Stimulated activated naive B cell treated with anti-CD40 and anti-IgM and Interleukin-4, amounts not matched to agents 10 μg/mL and 1 μg/mL and 100 μg/mL, for 72 hours (primary cell): Measurements from ENCODE around the gene TM2D1.
A peak's percentile ranks its signal among the peaks of the same experiment; 100 is the strongest.
"Not testable (repeated sequence)": the region's sequence is repeated elsewhere in the genome, so short reads cannot be mapped to it uniquely, and the experiment has no call there.

Experiments used
- ATAC-seq, 2 donors: fragments of 150-1000 bp; cut with Tn5 transposase; replicated peaks; 2 replicates each; pipeline ENCODE4 v1.10.0; 2021; ENCODE audit warnings: moderate library complexity in 1 of 2
- DNase-seq: peaks from one replicate; pipeline ENCODE4 v3.0.0; 2021
- H3K27ac Mint-ChIP-seq: one replicate; pipeline ENCODE4 v1.8.0; 2022; ENCODE audit warnings: mild to moderate bottlenecking, mixed read lengths
- H3K27me3 Mint-ChIP-seq, 2 donors: one replicate each; pipeline ENCODE4 v1.8.0; 2022; ENCODE audit warnings: mixed read lengths in 2 of 2
- H3K36me3 Mint-ChIP-seq, 2 donors: one replicate each; pipeline ENCODE4 v1.8.0; 2022; ENCODE audit warnings: mixed read lengths in 2 of 2, mild to moderate bottlenecking in 1 of 2
- H3K4me1 Mint-ChIP-seq, 2 donors: one replicate each; pipeline ENCODE4 v1.8.0; 2022; ENCODE audit warnings: mixed read lengths in 2 of 2, mild to moderate bottlenecking in 1 of 2
- H3K4me3 Mint-ChIP-seq, 2 donors: one replicate each; pipeline ENCODE4 v1.8.0; 2022; ENCODE audit warnings: mild to moderate bottlenecking in 2 of 2, mixed read lengths in 2 of 2, moderate library complexity in 1 of 2
- H3K9me3 Mint-ChIP-seq, 2 donors: one replicate each; pipeline ENCODE4 v1.8.0; 2022; ENCODE audit warnings: mixed read lengths in 2 of 2, mild to moderate bottlenecking in 1 of 2

TM2D1 gene

DNA sequence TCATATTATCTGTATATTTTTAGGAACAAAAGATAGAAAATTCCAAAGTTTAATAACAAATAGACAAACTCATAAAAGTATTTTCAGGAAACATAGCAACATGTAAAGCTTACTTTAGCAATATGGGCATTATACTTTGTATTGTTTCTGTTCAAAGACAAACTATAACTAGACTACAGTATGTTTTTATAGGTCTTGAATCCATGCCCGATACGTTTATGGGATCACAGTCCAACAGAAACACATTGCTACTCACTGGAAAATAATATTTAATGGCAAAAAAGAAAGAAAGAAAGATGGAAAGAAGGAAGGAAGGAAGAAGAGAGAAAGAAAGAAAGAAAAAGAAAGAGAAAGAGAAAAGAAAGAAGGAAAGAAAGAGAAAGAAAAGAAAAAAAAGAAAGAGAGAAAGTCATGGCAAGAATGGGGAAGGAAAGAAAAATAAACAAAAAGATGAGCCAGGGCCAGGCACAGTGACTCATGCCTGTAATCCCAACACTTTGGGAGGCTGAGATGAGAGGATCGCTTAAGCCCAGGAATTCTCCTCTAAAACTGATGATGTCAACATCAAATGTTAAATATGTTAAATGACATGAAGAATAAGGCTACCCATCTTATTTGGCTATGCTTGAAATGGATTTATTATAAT is 32.7 kb downstream of the TM2D1 start:
- H3K4me3 Mint-ChIP-seq = no peak overlapping the region
- ATAC-seq (no peak), DNase-seq (no peak)
- no peaks in the 10 kb centered on the region for H3K4me1 Mint-ChIP-seq
- no peaks in the 10 kb centered on the region for H3K27me3 Mint-ChIP-seq
- H3K27ac Mint-ChIP-seq = no peak overlapping the region
- H3K36me3 Mint-ChIP-seq = peaks cover 15 to 29% of the 10 kb centered on the region in 2 donors
- no peaks in the 10 kb centered on the region for H3K9me3 Mint-ChIP-seq

DNA sequence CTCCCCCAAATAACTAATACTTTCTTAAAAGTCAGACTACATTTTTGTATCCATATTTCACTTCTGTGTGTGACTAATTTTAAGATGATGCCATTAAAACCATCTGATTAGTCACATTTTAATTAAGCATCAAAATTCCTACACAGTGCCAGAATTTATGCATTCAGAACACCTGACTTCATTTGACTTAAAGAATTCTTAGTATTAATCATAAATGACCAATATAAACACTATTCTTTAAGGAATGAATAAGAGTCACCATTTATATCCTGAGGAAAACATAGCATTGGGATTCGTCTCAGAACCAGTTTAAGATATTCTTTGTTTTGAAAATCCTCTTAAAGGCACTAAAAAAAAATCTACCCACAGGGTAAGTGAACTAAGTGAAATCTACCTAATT is 37.0 kb downstream of the TM2D1 start:
- DNase-seq (no peak), ATAC-seq (no peak)
- Mint-ChIP-seq H3K4me3 (no peak overlapping the region), H3K4me1 (no peaks in the 10 kb centered on the region), H3K36me3 (peaks cover 15 to 26% of the 10 kb centered on the region in 2 donors), H3K27ac (no peak overlapping the region), H3K27me3 (no peaks in the 10 kb centered on the region), H3K9me3 (no peaks in the 10 kb centered on the region)

- ATAC-seq (no peak), DNase-seq (no peak)
- Mint-ChIP-seq H3K27ac (no peak overlapping the region), H3K27me3 (no peaks in the 10 kb centered on the region), H3K4me1 (no peaks in the 10 kb centered on the region), H3K4me3 (no peak overlapping the region), H3K36me3 (peaks cover 16 to 30% of the 10 kb centered on the region in 2 donors), H3K9me3 (no peaks in the 10 kb centered on the region)
These were observed 42.0 kb downstream of the TM2D1 start for GRCh38 chr1:61682891-61683290.

DNA sequence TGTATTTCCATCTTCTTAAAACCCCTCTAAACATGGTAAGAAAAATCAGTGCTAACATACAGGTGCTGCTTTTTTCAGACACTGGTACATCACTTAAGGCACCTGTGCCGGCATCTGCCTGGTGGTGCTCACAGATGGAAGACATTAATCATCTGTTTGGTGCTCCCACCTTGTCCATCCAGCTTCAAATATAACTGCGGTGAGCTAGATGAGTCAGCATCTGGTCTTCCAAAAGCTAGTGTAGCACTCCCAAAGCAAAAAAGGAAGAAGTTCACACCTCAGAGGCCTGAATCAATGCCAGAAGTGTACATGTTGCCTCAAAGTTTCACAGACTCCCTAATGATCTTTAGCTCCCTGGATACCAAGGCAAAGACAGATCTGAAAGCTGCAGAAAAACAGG is 44.4 kb downstream of the TM2D1 start:
- no peak overlapping the region for H3K27ac Mint-ChIP-seq
- DNase-seq = no peak
- H3K4me1 Mint-ChIP-seq = no peaks in the 10 kb centered on the region
- H3K4me3 Mint-ChIP-seq = no peak overlapping the region
- H3K27me3 Mint-ChIP-seq = no peaks in the 10 kb centered on the region
- no peaks in the 10 kb centered on the region for H3K9me3 Mint-ChIP-seq
- H3K36me3 Mint-ChIP-seq = peaks cover 16 to 30% of the 10 kb centered on the region in 2 donors
- no peak for ATAC-seq

DNA sequence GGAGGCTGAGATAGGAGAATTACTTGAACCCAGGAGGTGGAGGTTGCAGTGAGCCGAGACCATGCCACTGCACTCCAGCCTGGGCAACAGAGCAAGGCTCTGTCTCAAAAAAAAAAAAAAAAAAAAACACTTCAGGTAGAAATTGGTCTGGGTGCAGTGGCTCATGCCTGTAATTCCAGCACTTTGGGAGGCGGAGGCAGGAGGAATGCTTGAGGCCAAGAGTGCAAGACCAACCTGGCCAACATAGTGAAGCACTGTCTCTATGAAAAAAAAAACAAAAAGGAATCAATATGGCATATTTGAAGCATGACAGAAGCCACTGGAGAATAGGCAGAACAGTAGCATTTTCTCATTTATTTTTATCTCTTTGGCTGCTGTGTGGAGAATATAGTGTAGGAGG is 48.1 kb downstream of the TM2D1 start:
- peaks cover 6 to 17% of the 10 kb centered on the region in 2 donors for H3K36me3 Mint-ChIP-seq
- H3K9me3 Mint-ChIP-seq, ATAC-seq, H3K4me3 Mint-ChIP-seq, H3K27me3 Mint-ChIP-seq, DNase-seq, H3K27ac Mint-ChIP-seq, H3K4me1 Mint-ChIP-seq: not testable (repeated sequence)

DNA sequence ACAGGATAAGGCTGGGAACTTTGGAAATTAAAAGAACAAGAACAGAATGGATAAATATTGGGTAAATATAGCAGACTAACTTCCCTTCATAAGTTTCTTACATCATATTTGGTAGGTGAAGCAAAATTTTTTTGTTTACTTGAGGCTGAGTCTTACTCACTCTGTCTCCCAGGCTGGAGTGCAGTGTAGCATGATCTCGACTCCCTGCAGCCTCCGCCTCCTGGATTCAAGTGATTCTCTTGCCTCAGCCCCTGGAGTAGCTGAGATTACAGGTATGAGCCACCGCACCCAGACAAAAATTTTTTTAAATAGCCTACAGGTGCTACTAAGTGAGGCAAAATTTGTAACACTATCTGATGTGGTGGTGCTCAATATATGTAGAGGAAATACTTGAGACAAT is 50.7 kb downstream of the TM2D1 start:
- Mint-ChIP-seq H3K36me3 (peaks cover 3 to 8% of the 10 kb centered on the region in 2 donors), H3K9me3 (no peaks in the 10 kb centered on the region), H3K27ac (peak overlapping the region; percentile 31), H3K4me3 (no peak overlapping the region), H3K4me1 (peaks cover 0 to 4% of the 10 kb centered on the region in 2 donors), H3K27me3 (no peaks in the 10 kb centered on the region)
- no peak for DNase-seq
- no peak for ATAC-seq

DNA sequence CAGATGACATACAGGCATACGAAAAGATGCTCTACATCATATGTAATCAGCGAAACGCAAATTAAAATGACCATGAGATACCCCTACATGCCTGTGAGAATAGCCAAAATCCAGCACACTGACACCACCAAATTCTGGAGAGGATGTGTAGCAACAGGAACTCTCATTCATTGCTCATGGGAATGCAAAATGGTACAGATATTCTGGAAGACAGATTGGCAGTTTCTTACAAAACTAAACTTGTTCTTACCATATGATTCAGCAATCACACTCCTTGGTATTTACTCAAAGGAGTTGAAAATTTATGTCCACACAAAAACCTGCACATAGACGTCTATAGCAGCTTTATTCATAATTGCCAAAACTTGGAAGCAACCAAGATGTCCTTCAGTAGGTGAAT is 52.6 kb downstream of the TM2D1 start:
- H3K4me3 Mint-ChIP-seq = no peak overlapping the region
- H3K9me3 Mint-ChIP-seq = no peaks in the 10 kb centered on the region
- H3K27me3 Mint-ChIP-seq = no peaks in the 10 kb centered on the region
- DNase-seq (no peak), ATAC-seq (no peak)
- peaks cover 0 to 4% of the 10 kb centered on the region in 2 donors for H3K36me3 Mint-ChIP-seq
- no peak overlapping the region for H3K27ac Mint-ChIP-seq
- peaks cover 0 to 4% of the 10 kb centered on the region in 2 donors for H3K4me1 Mint-ChIP-seq

- Mint-ChIP-seq H3K27ac (no peak overlapping the region), H3K4me3 (no peak overlapping the region), H3K36me3 (peaks cover 0 to 2% of the 10 kb centered on the region in 2 donors), H3K4me1 (peaks cover 0 to 4% of the 10 kb centered on the region in 2 donors), H3K27me3 (no peaks in the 10 kb centered on the region), H3K9me3 (no peaks in the 10 kb centered on the region)
- ATAC-seq (no peak), DNase-seq (no peak)
These were observed 54.5 kb downstream of the TM2D1 start for GRCh38 chr1:61670445-61670844.

GRCh38 chr1:61670016-61670415 is 54.9 kb downstream of the TM2D1 start:
- Mint-ChIP-seq H3K27ac (no peak overlapping the region), H3K4me3 (no peak overlapping the region), H3K9me3 (no peaks in the 10 kb centered on the region), H3K36me3 (peaks cover 0 to 2% of the 10 kb centered on the region in 2 donors), H3K27me3 (no peaks in the 10 kb centered on the region), H3K4me1 (peaks cover 0 to 4% of the 10 kb centered on the region in 2 donors)
- DNase-seq (no peak), ATAC-seq (no peak)

GRCh38 chr1:61659061-61659460 is 65.9 kb downstream of the TM2D1 start:
- ATAC-seq (no peak), DNase-seq (no peak)
- no peaks in the 10 kb centered on the region for H3K4me1 Mint-ChIP-seq
- peaks cover 0 to 2% of the 10 kb centered on the region in 2 donors for H3K9me3 Mint-ChIP-seq
- peaks cover 0 to 9% of the 10 kb centered on the region in 2 donors for H3K27me3 Mint-ChIP-seq
- no peak overlapping the region for H3K27ac Mint-ChIP-seq
- H3K36me3 Mint-ChIP-seq = no peaks in the 10 kb centered on the region
- no peak overlapping the region for H3K4me3 Mint-ChIP-seq

DNA sequence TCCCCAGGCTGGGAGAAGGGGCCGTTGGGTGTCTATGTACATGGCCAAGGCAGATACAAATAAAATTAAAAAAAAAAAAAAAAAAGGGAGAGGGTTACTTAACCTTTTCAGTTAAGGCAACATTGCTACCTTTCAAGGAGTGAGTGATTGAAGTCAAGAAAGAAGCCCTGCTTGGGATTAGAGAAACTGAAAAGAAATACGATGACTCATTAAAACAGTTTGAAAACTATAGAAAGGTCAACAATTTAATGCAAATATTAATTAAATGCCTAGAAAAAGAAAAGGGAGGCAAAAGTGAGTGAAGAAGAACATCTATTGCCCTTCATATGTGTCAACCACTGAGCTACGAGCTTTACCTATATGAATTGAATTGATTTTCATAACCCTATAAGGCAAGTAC is 69.5 kb downstream of the TM2D1 start:
- Mint-ChIP-seq H3K4me1 (no peaks in the 10 kb centered on the region), H3K27ac (no peak overlapping the region), H3K4me3 (no peak overlapping the region), H3K9me3 (no peaks in the 10 kb centered on the region), H3K27me3 (peaks cover 0 to 9% of the 10 kb centered on the region in 2 donors), H3K36me3 (no peaks in the 10 kb centered on the region)
- DNase-seq (no peak), ATAC-seq (no peak)

GRCh38 chr1:61654067-61654466 is 70.9 kb downstream of the TM2D1 start:
- Mint-ChIP-seq H3K36me3 (no peaks in the 10 kb centered on the region), H3K27ac (no peak overlapping the region), H3K27me3 (peaks cover 0 to 9% of the 10 kb centered on the region in 2 donors), H3K4me3 (no peak overlapping the region), H3K4me1 (no peaks in the 10 kb centered on the region), H3K9me3 (no peaks in the 10 kb centered on the region)
- DNase-seq (no peak), ATAC-seq (no peak)

- ATAC-seq = no peak
- no peak for DNase-seq
- Mint-ChIP-seq H3K27ac (no peak overlapping the region), H3K4me3 (no peak overlapping the region), H3K9me3 (no peaks in the 10 kb centered on the region), H3K27me3 (no peaks in the 10 kb centered on the region), H3K4me1 (no peaks in the 10 kb centered on the region), H3K36me3 (no peaks in the 10 kb centered on the region)
These were observed 75.8 kb downstream of the TM2D1 start for GRCh38 chr1:61648983-61649742.

DNA sequence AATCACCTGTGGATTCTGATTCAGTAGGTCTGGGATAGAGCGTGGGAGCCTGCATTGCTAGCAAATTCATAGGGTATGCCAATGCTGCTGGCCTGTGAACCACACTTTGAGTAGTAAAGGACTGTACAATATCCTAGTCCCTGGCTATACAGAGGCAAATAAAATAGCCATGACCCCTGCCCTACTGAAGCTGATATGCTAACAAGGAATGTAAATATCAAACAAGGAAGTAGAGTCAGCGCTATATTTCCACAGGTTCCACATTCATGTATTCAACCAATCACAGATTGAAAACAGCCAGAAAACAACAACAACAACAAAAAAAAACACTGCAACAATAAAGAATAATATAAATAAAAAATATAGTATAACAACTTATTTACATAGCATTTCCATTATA is 77.8 kb downstream of the TM2D1 start:
- H3K27ac Mint-ChIP-seq = no peak overlapping the region
- H3K36me3 Mint-ChIP-seq = no peaks in the 10 kb centered on the region
- ATAC-seq (no peak), DNase-seq (no peak)
- H3K4me1 Mint-ChIP-seq = peaks cover 0 to 7% of the 10 kb centered on the region in 2 donors
- H3K4me3 Mint-ChIP-seq = no peak overlapping the region
- no peaks in the 10 kb centered on the region for H3K9me3 Mint-ChIP-seq
- no peaks in the 10 kb centered on the region for H3K27me3 Mint-ChIP-seq

DNA sequence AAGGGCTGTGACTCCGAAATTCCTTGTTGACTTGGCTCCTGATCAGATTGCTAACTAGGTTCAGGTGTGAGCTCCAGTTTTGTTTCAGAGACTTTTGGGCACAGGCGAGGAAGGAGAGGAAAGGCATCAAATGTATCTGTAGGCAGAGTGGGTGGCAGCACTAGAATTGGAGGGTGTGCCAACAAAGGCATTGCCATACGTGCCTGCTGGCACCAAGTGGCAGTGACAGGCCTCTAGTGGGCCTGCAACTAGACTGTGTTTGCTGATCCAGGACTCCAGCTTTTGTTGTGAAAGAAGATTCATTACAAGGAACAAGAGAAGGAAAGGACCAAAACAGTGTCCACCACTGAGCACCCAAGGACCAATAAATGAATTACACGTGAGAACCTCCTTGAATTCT is 79.5 kb downstream of the TM2D1 start:
- Mint-ChIP-seq H3K9me3 (no peaks in the 10 kb centered on the region), H3K27me3 (no peaks in the 10 kb centered on the region), H3K27ac (no peak overlapping the region), H3K4me1 (peaks cover 7 to 22% of the 10 kb centered on the region in 2 donors), H3K36me3 (no peaks in the 10 kb centered on the region), H3K4me3 (no peak overlapping the region)
- no peak for ATAC-seq
- DNase-seq = no peak
